Measurements from ENCODE around the gene LITAF. TPM values are rescaled to one million over a fixed set of nuclear protein-coding genes. Genes with fewer than 3 reads are reported as not detected.

Gene LITAF
- polyA plus RNA-seq, 2 of the 4 experiments (the other 2 are of a cell fraction): 197 to 227 TPM

DNA sequence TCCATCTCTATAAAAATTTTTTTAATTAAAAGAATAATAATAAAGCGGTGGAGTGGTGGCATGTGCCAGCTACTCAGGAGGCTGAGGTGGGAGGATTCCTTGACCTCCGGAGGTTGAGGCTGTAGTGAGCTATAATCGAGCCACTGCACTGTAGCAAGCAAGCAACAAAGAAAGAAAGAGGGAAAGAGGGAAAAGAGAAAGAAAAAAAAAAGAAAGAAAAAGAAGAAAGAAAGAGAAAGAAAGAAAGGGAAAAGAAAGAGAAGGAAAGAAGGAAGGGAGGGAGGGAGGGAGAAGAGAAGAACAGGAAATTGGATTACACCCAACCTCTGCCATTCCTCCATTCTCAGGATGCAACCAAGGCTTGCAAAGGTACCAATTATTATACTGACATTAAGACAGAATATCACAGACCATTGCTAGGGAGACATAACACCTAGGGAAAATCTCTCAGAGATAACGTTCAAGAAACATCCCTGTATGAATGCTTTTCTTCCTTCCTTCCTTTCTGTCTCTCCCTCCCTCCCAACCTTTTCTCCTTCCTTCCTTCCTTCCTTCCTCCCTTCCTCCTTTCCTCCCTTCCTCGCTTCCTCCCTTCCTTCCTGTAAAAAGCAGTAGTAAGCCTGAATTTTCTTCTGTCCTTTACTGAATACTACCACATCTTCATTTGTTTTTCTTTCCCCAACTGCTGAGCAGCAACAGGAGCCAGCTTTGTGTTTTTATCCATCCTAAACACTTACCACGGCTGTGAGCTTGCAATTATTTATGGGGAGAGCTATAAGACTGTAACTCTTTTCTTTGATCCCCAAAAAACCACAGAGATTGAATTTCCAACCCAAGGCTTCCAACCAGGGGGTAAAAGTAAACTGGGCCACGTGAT is 1.8 kb upstream of the LITAF start:
- Histone ChIP-seq H3K4me2 (peak overlapping the region; percentile 97), H3K27ac (peak overlapping the region; percentile 99 to 100), H3K4me1 (peaks cover 23% of the 10 kb centered on the region), H3K9me3 (no peaks in the 10 kb centered on the region), H3K4me3 (0 out of 3 replicates have a peak overlapping the region, but pooled peaks have one; percentile 93)
- ChIA-PET CTCF (interaction anchor here (0.9 to 3.2 kb wide), 6 partner anchors 9 to 56 kb away, joined by 3 to 21 read pairs (median 4); no protein-coding TSS in a partner anchor), POLR2A (interaction anchor here (1.7 to 3.2 kb wide), 2 partner anchors 52 kb away, joined by 7 to 57 read pairs; no protein-coding TSS in a partner anchor)
- TF ChIP-seq, protein P1, sequence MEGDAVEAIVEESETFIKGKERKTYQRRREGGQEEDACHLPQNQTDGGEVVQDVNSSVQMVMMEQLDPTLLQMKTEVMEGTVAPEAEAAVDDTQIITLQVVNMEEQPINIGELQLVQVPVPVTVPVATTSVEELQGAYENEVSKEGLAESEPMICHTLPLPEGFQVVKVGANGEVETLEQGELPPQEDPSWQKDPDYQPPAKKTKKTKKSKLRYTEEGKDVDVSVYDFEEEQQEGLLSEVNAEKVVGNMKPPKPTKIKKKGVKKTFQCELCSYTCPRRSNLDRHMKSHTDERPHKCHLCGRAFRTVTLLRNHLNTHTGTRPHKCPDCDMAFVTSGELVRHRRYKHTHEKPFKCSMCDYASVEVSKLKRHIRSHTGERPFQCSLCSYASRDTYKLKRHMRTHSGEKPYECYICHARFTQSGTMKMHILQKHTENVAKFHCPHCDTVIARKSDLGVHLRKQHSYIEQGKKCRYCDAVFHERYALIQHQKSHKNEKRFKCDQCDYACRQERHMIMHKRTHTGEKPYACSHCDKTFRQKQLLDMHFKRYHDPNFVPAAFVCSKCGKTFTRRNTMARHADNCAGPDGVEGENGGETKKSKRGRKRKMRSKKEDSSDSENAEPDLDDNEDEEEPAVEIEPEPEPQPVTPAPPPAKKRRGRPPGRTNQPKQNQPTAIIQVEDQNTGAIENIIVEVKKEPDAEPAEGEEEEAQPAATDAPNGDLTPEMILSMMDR (IDR thresholded peaks at IDR 0.05): no peak
- no peak for TF ChIP-seq POLR2A (IDR thresholded peaks at IDR 0.05; ENCODE audit: low read length)
- no peak for TF ChIP-seq ZSCAN20 (CRISPR knock-in tag; IDR thresholded peaks at IDR 0.05)
- TF ChIP-seq CBX2 (IDR thresholded peaks at IDR 0.05; ENCODE audit: borderline replicate concordance, low read depth): no peak
- no peak for TF ChIP-seq HDAC2 (IDR thresholded peaks at IDR 0.05)
- TF ChIP-seq MAFK (IDR thresholded peaks at IDR 0.05; ENCODE audit: partially characterized antibody): no peak
- TF ChIP-seq, protein P2, sequence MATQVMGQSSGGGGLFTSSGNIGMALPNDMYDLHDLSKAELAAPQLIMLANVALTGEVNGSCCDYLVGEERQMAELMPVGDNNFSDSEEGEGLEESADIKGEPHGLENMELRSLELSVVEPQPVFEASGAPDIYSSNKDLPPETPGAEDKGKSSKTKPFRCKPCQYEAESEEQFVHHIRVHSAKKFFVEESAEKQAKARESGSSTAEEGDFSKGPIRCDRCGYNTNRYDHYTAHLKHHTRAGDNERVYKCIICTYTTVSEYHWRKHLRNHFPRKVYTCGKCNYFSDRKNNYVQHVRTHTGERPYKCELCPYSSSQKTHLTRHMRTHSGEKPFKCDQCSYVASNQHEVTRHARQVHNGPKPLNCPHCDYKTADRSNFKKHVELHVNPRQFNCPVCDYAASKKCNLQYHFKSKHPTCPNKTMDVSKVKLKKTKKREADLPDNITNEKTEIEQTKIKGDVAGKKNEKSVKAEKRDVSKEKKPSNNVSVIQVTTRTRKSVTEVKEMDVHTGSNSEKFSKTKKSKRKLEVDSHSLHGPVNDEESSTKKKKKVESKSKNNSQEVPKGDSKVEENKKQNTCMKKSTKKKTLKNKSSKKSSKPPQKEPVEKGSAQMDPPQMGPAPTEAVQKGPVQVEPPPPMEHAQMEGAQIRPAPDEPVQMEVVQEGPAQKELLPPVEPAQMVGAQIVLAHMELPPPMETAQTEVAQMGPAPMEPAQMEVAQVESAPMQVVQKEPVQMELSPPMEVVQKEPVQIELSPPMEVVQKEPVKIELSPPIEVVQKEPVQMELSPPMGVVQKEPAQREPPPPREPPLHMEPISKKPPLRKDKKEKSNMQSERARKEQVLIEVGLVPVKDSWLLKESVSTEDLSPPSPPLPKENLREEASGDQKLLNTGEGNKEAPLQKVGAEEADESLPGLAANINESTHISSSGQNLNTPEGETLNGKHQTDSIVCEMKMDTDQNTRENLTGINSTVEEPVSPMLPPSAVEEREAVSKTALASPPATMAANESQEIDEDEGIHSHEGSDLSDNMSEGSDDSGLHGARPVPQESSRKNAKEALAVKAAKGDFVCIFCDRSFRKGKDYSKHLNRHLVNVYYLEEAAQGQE (IDR thresholded peaks at IDR 0.05): no peak
- TF ChIP-seq ELK1 (IDR thresholded peaks at IDR 0.05; ENCODE audit: low read depth, low read length): no peak
- TF ChIP-seq SMC3 (IDR thresholded peaks at IDR 0.05): no peak
- TF ChIP-seq FOSB (CRISPR knock-in tag; IDR thresholded peaks at IDR 0.05): no peak
- no peak for TF ChIP-seq HOXB13 (CRISPR knock-in tag; IDR thresholded peaks at IDR 0.05; ENCODE audit: low read depth)
- TF ChIP-seq ZFP36 (IDR thresholded peaks at IDR 0.05; ENCODE audit: borderline replicate concordance, partially characterized antibody): no peak
- TF ChIP-seq POLR2AphosphoS2 (conservative IDR thresholded peaks at IDR 0.05; ENCODE audit: low read length): no peak
- TF ChIP-seq HOXB5 (CRISPR knock-in tag; IDR thresholded peaks at IDR 0.05): no peak
- TF ChIP-seq CHD2 (IDR thresholded peaks at IDR 0.05; ENCODE audit: low read length, partially characterized antibody): no peak
- no peak for TF ChIP-seq EHF (CRISPR knock-in tag; IDR thresholded peaks at IDR 0.05)
- FAIRE-seq: no peak
- ATAC-seq: no peak
- WGBS (ENCODE audit: missing lambda C conversion rate): 90% methylated on average over 7 of the region's 7 CpGs
- DNase-seq (ENCODE audit: low read depth in 1 of 2, low spot score in 1 of 2): no peak

- ATAC-seq: no peak
These were observed 1.0 kb upstream of the LITAF start for GRCh38 chr16:11587643-11588247.

More at GRCh38 chr16:11587643-11588247, 1.0 kb upstream of the LITAF start:
- FAIRE-seq (no peak), DNase-seq (ENCODE audit: low read depth in 1 of 2, low spot score in 1 of 2) (no peak)
- H3K4me1 ChIP-seq: peaks cover 31% of the 10 kb centered on the region
- no peaks in the 10 kb centered on the region for H3K9me3 ChIP-seq
- H3K4me3 ChIP-seq: peak overlapping the region; percentile 93
- POLR2A ChIA-PET: interaction anchor here (1.0 to 3.2 kb wide), 5 partner anchors 12 to 155 kb away, joined by 3 to 57 read pairs (median 5); partner anchors contain the start of gene TXNDC11
- 74% methylated on average over 14 of the region's 14 CpGs for WGBS (ENCODE audit: missing lambda C conversion rate)
- H3K27ac ChIP-seq: peak overlapping the region; percentile 99 to 100
- TF ChIP-seq CHD2 (IDR thresholded peaks at IDR 0.05; ENCODE audit: low read length, partially characterized antibody): no peak
- TF ChIP-seq ELK1 (IDR thresholded peaks at IDR 0.05; ENCODE audit: low read depth, low read length): no peak
- no peak for TF ChIP-seq PBX3 (IDR thresholded peaks at IDR 0.05)
- no peak for TF ChIP-seq JUN (IDR thresholded peaks at IDR 0.05)
- no peak for TF ChIP-seq KDM5A (IDR thresholded peaks at IDR 0.05)
- no peak for TF ChIP-seq HEYL (CRISPR knock-in tag; IDR thresholded peaks at IDR 0.05)
- no peak for TF ChIP-seq FOSL2 (IDR thresholded peaks at IDR 0.05)
- TF ChIP-seq FOSL2 (CRISPR knock-in tag; IDR thresholded peaks at IDR 0.05): no peak
- TF ChIP-seq EHF (CRISPR knock-in tag; IDR thresholded peaks at IDR 0.05): no peak
- H3K4me2 ChIP-seq: peak overlapping the region; percentile 97
- CTCF ChIA-PET: interaction anchor here (0.9 to 3.2 kb wide), 7 partner anchors 8 to 180 kb away, joined by 3 to 21 read pairs (median 4); no protein-coding TSS in a partner anchor

Data from A549 (cell line).